ENCODE results near the gene ZNF275.
"Not testable (repeated sequence)": the region's sequence is repeated elsewhere in the genome, so short reads cannot be mapped to it uniquely, and the experiment has no call there.

ZNF275 gene

DNA sequence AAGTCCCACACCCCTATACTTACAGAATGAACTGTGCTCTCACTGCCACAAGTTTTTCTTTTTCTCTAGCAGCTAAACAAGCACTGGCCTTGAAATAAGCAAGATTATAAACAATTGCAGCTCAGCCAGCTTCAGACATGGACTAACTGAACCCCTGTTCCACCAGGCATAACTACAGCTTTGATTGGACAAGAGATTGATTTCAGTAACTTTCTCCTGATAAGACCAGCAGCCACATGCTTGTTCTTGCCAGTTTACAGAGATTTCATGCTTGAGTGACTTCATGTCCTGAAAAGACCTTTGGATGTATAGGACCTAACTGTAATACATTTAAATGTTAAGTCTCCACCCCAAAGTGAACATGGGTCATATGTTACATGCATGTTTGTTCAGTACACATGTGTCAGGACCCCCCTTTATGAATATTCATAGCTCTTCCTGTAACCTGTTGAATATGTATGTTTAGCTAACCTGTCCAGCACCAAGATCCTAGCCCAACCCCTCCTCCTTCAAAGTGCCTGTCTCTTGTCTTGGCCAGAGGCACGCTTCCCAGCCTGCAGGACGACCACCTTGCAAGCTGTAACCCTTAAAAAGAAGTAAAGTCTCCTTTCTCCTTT lies 27.9 kb downstream of the ZNF275 start:
- no peak for DNase-seq

DNA sequence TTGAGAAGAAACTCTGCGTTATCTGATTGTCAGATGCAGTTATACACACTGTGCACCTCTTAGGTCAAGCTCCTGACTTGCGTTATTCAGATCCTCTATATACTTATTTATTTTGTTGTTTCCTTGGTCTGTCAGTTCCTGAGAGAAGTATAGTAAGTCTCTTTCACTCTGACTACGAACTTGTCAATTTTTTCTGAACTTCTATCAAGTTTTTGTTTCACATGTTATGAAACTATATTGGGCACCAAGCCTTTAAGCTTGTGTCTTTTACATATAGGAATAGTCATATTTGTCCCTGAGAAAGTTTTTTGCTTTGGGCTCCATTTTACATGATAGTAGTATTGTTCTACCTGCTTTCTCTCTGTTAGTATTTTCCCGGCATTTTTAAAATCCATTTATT lies 31.7 kb downstream of the ZNF275 start:
- DNase-seq = no peak

DNA sequence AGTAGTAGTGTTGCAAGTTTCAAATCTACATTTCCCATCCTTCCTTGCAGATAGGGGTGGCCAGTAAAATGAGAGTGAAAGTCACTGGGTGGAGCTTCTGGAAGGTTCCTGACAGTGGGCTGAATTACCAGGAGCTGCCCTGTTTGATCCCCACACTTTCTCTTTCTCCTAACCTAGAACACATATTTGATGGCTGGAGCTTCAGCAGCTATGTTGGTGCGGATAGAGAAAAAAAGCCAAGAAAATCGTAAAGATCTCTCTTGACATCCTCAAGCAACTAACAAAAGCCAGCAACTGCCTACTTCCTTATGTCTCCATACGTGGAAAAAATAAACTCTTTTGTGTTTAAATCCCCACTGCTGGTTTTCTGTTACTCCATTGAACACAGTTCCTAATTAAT lies 32.2 kb downstream of the ZNF275 start:
- no peak for DNase-seq

DNA sequence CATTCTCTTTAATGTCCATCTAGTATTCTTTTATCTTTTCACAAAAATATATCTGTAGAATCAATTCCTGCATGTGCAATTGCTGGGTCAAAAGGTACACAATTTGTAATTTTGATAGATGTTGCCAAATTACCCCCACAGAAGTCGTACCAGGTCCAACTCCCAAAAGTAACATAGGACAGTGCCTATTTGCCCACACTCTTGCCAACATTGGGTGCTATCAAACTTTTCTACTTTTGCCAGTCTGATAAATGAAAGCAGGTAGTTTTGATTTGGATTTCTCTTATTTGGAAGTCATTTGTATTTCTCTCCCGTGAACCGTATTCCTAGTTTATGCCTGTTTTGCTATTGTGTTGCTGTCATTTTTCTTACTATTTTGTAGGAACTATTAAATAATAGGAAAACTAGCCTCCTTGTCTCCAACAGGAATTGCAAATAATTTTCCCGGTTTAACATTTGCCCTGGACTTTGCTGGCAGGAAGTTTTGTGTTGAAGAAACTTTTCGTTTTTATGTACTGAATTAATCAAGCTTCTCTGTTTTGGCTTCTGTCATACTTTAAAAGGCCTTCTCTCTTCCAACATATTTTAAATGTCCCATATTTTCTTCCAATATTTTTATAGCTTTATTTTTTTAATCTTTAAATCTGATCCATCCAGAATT lies 33.1 kb downstream of the ZNF275 start:
- no peak for DNase-seq

DNA sequence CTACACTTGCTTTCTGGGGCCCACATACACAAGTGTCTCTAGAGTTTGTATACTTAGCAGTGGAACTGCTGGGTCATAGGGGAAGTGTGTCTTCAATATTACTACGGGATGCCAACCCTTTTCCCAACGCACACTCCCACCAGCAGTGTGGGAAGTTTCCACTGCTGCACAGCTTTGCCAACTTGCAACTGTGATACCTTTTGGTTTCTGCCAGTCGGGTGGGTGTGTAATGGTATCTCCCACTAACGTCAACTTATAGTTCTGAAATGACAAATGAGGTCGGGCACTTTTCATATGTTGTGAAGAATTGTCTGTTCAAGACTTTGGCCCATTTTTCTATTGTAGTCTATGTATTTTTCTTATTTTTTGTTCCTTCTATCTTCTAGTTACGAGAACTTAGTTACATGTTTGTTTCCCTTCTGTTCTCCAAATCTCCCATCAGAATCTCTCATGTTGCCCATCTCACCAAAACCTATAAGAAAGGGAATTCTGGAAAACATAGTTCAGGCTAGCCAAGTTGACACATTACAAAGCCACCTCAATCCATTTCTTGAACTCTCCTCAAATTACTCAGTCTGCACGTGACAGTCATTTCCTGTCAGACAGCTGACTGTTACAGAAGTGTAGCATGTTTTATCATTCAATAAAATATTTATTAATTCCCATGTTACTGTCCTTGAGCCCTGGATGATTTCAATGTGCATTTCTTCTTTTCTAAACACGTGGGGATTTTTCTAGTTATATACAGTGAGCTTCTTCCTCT lies 36.5 kb downstream of the ZNF275 start:
- no peak for DNase-seq

DNA sequence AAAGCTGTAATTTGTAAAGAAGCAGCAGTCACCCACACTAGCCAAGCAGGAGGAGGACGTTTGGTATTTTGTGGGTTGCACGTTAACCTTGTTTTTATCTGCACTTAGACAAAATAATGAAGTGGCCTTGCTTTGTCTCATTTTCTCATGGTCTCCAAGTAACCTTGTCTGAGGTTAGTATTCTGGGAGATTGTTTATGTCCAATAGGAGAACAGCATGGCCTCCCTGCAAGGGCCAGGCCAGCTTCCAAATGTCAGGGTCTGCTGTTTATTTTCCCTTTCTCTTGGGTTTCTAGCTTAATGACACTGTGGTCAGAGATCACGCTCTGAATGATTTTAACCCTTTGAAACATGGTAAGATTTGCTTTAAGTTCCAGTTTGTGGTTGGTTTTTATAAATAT lies 37.3 kb downstream of the ZNF275 start:
- DNase-seq = no peak

DNA sequence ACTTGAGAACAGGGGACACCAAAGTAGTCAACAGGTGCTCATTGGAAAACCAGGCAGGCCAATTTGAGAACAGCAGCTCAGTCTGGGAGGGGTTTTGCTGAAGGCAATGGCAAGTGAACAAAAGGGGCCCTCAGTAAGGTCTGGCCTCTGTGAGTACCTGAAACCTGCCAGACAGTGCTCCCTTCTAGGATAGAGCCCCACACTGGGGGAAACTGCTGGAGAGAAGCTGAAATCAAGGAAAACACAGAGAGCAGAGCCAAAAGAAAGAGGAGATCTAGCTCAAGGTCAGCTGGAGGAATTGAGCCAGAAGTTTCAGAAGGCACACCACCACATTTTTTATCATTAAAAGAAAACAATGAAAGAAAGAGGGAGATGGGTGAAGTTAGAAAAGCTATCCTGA lies 39.0 kb downstream of the ZNF275 start:
- DNase-seq = no peak

DNA sequence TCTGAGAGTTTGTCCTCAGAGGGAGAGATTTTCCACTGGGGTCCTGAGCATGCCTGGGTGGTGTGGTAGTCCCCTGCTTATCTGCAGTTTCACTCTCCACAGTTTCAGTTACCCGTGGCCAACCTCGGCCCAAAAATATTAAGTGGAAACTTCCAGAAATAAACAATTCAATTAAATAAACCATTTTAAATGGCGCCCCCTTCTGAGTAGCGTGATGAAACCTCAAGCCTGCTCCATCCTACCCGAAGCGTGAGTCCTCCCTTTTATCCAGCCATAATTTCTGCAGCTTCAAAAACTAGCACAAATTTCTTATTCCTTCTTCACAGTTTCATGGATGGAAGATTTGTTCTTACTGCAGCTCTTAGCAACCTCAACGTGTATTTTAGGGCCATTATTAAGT lies 40.5 kb downstream of the ZNF275 start:
- no peak for DNase-seq

DNA sequence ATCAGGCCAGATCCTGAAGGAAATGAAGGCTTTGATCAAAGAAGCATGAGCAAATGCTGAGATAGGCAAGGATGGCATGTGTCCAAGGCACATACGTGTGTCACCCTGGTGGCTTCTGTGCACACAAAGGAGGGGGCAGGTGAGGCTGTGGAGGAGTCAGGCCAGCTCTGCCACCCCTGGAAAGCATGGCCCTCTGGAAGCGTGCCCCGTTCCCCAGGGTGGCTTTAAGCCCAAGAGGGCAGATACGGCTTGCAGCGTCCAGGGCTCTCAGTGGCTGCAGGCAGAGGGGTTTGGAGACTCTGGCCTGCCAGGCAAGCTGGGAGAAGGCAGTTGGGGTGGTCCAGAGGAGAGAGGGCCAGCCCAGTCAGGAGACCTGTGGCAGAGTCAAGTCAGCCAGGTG lies 41.6 kb downstream of the ZNF275 start:
- no peak for DNase-seq

DNA sequence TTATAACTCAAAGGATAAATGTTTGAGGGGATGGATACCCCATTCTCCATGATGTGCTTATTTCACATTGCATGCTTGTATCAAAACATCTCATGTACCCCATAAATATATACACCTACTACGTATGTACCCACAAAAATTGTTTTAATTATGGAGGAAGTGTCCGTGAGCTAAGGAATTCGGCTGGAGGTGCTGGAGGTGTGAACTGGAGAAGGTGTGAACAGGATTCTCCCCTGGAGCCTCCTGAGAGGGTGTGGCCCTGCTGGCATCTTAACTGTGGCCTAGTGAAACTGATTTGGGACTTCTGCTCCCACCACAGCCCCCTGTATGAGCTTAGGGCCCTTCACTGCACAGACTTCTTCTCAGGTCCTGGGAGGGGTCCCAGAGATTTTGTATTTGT lies 43.8 kb downstream of the ZNF275 start:
- DNase-seq = no peak

DNA sequence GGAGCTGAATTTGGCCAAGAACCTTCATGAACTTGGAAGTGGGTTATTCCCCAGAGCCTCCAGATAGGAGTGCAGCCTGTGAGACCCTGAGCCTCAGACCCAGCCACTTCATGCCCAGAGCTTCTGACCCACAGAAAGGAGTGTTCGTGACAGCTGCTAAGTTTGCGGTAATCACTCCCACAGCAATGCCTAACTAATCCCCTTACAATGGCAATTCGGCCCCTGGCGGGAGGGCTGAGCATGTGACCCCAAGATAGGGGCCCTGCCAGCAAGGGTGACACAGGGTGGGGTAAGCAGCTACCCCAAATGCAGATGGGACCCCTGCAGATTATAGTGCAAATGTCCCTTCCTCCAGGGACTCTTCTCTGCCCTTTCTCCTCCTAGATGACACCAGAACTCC lies 44.7 kb downstream of the ZNF275 start:
- DNase-seq = no peak

DNA sequence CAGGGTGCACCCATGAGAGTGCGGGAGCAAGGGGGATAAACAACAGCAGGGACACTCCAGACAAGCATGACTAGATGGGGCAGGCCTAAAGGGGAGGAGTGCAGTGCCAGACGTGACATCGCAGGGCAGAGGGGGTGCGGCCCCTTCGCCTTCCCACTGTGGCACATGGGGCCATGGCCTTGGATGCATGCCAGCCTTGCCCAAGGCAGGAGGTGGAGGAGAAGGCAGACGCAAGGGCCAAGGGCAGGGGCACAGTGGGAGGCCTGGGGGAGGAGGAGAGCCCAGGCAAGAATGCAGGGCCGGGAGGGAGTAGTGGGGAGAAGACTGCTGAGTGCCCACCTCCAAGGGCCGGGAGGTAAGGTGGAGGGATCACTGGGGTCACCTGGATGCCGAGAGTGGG lies 45.6 kb downstream of the ZNF275 start:
- DNase-seq = no peak

DNA sequence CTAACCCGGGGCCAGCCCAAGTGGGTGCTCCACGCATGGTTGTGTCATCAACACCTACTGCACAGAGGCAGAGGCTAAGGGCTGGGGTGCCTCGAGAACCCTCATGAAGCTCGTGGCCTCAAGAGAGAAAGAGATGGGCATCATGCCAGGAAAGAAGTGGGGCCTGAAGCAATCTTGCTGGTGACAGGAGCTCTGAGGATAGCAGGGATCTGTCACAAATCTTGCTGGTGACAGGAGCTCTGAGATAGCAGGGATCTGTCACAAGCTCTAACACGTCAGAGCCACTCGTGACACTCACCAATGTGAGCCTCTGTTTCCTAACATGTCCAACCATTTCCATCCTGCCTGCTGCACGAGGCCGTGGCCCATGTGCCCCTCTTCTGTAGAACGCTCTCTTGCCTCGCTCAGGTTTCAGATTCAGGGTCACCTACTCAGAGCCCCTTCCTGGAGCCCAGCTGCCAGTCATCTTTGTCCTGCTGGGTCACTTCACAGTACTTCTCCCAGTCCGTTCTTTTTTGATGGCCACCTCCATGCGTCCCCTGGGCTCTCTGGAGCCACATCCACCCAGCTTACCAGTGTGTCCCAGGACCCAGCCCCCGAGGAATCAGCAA lies 46.1 kb downstream of the ZNF275 start:
- DNase-seq = no peak

DNA sequence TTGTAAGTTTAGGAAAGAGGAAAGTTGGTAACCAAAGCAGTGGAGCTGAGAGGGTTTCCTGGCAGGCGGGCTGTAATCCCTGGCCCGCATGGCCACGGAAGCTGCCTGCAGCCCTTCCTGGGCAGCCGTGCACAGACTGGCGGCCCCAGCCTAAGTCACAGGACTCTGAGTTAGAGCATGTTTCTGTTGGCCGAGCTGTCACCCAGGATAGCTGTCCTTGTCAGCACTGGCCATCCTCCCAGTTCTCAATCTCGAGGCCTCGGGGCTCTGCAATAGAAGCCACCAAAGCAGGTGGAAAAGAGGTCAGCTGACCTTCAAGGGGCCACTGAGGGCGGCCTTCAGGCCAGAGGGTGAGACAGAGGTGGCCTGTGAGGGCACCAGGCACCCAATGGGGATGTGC lies 46.7 kb downstream of the ZNF275 start:
- no peak for DNase-seq

DNA sequence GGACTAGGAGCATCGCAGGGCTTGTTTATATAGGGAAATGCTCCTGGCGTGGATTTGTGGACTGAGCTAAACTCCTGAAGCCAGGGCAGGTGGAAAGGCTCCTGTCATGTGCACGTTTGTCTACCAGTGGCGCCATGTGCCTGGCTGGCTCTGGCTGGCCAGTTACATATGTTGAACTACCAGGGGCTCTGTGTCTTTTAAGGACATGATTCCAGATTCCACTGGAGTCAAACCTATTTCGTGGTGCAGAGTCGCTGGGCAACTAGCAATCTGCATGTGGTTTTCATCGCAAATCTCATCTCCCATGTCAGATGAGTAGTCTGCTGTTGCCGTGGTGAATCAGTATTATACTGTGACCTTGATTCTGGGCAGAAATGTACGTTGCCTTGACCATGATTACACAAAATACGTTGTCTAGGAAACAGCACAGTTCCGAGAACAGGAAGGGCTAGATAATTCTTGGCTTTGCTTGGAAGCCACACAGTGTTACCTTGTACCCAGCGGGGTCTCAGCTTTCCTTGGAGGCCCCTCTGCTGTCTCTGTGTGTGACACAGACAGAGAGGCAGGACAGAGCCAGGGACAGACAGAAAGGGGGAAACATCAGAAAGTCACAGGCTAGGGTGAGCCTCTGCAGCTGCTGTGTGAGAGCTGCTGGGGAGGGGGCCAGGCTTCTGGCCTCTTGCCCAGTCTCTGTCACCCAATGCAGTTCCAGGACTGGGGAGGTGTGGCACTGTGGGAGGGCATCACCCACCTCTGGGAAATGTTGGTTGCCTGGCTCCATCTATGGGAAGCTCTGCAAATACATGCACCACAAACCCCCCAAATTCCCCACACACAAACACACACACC lies 48.0 kb downstream of the ZNF275 start:
- no peak for DNase-seq

DNA sequence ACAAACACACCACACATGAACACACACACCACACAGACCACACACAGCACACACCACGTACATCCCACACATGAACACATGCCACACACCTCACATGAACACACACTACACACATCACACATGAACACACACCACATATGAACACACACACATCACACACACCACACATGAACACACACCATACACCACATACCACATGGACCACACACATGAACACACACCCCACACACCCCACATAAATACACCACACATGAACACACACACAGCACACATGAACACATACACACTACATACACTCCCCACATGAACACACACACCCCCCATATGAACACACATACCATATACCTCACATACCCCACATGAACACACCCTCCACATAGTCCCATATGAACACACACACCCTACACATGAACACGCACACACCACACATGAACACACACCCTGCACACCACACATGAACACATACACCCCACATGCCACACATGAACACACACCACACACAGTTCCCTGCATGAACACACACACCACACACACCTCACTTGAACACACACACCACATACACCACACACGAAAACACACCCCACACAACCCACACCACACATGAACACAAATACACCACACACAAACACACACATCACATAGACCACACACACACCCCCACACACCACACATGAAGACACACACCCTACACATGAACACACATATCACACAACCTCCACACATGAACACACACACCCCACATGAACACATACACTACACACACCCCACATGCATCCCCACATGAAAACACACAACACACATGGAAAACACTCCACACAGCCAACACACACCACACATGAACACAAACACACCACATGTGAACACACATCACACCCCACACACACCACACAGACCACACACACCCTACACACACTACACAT lies 48.9 kb downstream of the ZNF275 start:
- DNase-seq = no peak

DNA sequence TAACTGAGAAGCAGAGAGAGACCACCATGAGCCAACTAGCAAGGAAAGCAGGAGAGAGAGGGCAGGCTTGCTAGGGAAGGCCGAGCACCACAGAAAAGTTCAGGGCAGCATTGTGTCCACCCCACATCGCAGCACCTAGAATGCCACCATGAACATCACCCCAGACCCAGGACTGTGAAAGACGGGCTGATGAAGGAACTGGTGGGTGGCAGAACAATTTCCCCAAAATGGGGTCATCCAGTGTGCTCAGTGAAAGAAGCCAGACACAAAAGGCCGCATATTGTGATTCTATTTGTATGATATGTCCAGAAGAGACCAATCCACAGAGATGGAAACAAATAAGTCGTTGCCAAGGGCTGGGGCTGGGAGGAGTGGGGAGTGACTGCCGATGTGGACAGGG lies 50.4 kb downstream of the ZNF275 start:
- DNase-seq = no peak

DNA sequence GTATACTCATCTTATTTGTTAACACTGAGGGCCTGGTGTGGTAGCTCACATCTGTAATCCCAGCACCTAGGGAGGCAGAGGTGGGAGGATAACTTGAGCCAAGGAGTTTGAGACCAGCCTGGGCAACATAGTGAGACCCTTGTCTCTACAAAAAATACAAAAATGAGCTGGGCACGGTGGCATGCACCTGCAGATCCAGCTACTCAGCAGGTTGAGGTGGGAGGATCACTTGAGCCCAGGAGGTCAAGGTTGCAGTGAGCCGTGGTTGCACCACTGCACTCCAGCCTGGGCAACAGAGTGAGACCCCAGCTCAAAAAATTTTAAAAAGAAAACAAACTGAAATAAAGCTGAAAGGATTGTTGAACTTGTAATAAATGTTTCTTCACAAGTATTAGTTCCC lies 51.0 kb downstream of the ZNF275 start:
- not testable (repeated sequence) for DNase-seq

DNA sequence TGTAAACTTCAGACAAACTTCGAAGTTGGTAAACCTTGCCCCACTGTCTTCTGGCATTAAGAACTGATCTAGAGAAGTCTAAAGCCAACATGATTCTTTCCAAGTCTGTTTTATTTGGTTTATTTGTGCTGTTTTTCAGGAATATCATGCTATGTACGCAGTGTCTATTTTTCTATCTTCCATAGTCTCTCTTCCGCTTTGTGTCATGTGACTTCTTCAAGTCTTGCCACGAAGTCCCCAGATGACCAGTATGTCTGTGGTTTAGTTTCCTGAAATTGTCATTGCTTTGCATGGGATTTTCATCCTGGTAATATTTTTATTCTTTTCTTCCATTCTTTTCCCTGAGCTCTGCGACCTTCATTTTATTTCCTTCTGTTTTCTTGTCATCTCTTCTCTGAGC lies 52.1 kb downstream of the ZNF275 start:
- no peak for DNase-seq

DNA sequence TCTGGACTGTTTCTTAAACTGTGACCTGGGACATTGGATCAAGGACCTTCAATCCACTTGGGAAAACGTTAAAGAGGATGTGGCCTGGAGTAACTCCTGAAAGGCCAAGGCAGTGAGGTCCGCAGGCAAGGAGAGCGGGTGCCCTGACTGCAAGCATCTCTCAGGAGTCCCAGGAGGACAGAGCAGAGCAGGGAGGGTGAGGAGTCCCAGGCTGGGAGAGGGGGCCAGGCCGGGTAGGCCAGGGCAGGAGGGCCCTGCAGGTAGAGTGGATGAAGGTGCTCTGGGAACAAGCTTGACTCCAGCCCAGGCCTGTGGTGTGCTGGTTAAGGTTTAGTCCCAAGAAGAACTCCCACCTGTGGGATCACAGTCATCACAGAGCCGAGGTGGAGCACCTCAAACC lies 53.4 kb downstream of the ZNF275 start:
- DNase-seq = no peak

DNA sequence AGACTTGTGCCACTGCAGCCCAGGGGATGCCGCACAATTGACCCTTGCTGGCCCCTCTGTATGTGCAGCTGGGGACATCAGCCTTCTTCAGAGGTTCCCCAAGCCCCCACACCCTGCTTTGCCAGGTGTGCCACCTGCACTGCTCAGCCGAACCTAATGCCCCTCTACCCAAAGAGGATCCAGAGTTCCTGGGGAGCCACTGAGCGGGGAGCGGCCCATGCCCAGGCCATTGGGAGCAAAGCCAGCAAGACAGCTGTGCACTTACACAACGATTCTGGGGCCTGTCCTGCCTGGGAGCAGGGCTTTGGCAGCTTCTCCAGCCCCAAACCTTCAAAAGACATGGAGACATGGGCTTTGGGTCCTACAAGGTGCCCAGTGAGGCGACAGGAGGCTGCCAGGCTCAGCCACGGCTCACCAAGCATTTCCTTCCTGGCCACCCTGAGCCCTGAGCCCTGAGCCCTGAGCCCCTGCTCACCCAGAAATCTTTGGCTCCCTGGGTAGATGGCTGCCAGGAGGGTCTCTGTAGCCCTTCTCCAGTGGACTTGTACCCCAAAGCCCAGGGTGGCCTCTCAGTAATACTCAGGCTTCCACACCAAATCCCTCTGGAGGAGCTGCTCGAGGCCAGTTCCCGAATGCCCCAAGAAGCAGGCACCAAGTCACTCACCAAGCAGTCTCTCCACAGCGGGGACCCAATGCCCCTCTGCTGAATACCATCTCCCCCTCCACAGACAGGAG lies 54.2 kb downstream of the ZNF275 start:
- no peak for DNase-seq

Measured in activated CD4-positive, alpha-beta T cell treated with anti-CD3 and anti-CD28 coated beads for 1 hour (primary cell).